ENCODE results near the gene MAPK1.

- no peak for TF ChIP-seq CTCF (IDR thresholded peaks at IDR 0.05)
- no peak for TF ChIP-seq POLR2A (IDR thresholded peaks at IDR 0.05)
- TF ChIP-seq POLR2AphosphoS5 (IDR thresholded peaks at IDR 0.05), result no peak
- no peak for TF ChIP-seq EP300 (IDR thresholded peaks at IDR 0.05)
Measured at GRCh38 chr22:21796231-21796630, 71.2 kb downstream of the MAPK1 start.

All from upper lobe of left lung (tissue), 4 donors.